Calu3 (cell line): ENCODE results near the gene ERMN. TPM values are rescaled to one million over a fixed set of nuclear protein-coding genes. Genes with fewer than 3 reads are reported as not detected.

Experiments used
- BruUV-seq: library from RNA; stranded (reverse); fragments of 400-500 nt; replicated peaks from 2 replicates; lab custom pipeline; 2021; lab: Mats Ljungman, UMichigan
- CTCF ChIA-PET: fragments of 300-600 bp; sonication (Branson Sonifier 250); formaldehyde crosslinking; loops from one replicate; lab custom pipeline; 2022; ENCODE audit warnings: antibody characterized with exemption; lab: Charles Lee
- DNase-seq: peaks from one replicate; pipeline ENCODE4 v3.0.0; 2022
- H3K27ac Mint-ChIP-seq: one replicate; pipeline ENCODE4 v1.8.0; 2022; ENCODE audit warnings: mixed read lengths; ENCODE audit not compliant: unreplicated experiment
- H3K27me3 Mint-ChIP-seq: one replicate; pipeline ENCODE4 v1.8.0; 2022; ENCODE audit warnings: mixed read lengths; ENCODE audit not compliant: unreplicated experiment
- H3K36me3 Mint-ChIP-seq: one replicate; pipeline ENCODE4 v1.8.0; 2022; ENCODE audit warnings: mild to moderate bottlenecking, moderate library complexity, mixed read lengths; ENCODE audit not compliant: insufficient read depth, unreplicated experiment
- H3K4me1 Mint-ChIP-seq: one replicate; pipeline ENCODE4 v1.8.0; 2022; ENCODE audit warnings: mild to moderate bottlenecking, low read depth, mixed read lengths; ENCODE audit not compliant: unreplicated experiment
- H3K4me3 Mint-ChIP-seq: one replicate; pipeline ENCODE4 v1.8.0; 2022; ENCODE audit warnings: mild to moderate bottlenecking, low read depth, moderate library complexity, mixed read lengths; ENCODE audit not compliant: unreplicated experiment
- H3K9me3 Mint-ChIP-seq: one replicate; pipeline ENCODE4 v1.8.0; 2022; ENCODE audit warnings: low read depth, mixed read lengths; ENCODE audit not compliant: unreplicated experiment
- CTCF ChIP-seq: fragments of 200-600 bp; IDR thresholded peaks from one replicate; pipeline ENCODE4 v1.8.0; 2022; ENCODE audit warnings: antibody characterized with exemption; ENCODE audit not compliant: unreplicated experiment
- intact Hi-C: fragments of 100-400 bp; cut with micrococcal nuclease; formaldehyde crosslinking; loops from one replicate; pipeline ENCODE4 v1.10.0; 2022; ENCODE audit not compliant: unreplicated experiment
- total RNA-seq: library from RNA; stranded (reverse); gene quantifications from 2 replicates; pipeline ENCODE4 v1.2.3, GENCODE V29; 2022

The ERMN gene
- total RNA-seq, 1 experiment from 2014 or later: not detected

GRCh38 chr2:157364257-157364974 is 38.8 kb upstream of the ERMN start:
- H3K27ac Mint-ChIP-seq: no peak overlapping the region
- H3K9me3 Mint-ChIP-seq: peaks cover 6% of the 10 kb centered on the region
- no peak for TF ChIP-seq CTCF
- no peaks in the 10 kb centered on the region for H3K4me1 Mint-ChIP-seq
- H3K27me3 Mint-ChIP-seq: no peaks in the 10 kb centered on the region
- intact Hi-C loops: no loop called here
- BruUV-seq: no TSS peak
- no peak overlapping the region for H3K4me3 Mint-ChIP-seq
- CTCF ChIA-PET: no interaction called here
- DNase-seq: no peak
- no peaks in the 10 kb centered on the region for H3K36me3 Mint-ChIP-seq

- peaks cover 6% of the 10 kb centered on the region for H3K9me3 Mint-ChIP-seq
- intact Hi-C loops: no loop called here
These were observed 38.0 kb upstream of the ERMN start for GRCh38 chr2:157363612-157364101.

GRCh38 chr2:157362627-157363026 is 37.0 kb upstream of the ERMN start:
- no peaks in the 10 kb centered on the region for H3K36me3 Mint-ChIP-seq
- H3K27me3 Mint-ChIP-seq: no peaks in the 10 kb centered on the region
- intact Hi-C loops: no loop called here
- DNase-seq: no peak
- CTCF ChIA-PET: no interaction called here
- H3K4me1 Mint-ChIP-seq: no peaks in the 10 kb centered on the region
- no peak overlapping the region for H3K4me3 Mint-ChIP-seq
- H3K9me3 Mint-ChIP-seq: peaks cover 6% of the 10 kb centered on the region
- no peak for TF ChIP-seq CTCF
- no peak overlapping the region for H3K27ac Mint-ChIP-seq
- no TSS peak for BruUV-seq

More at GRCh38 chr2:157363612-157364101, 38.0 kb upstream of the ERMN start:
- no peaks in the 10 kb centered on the region for H3K4me1 Mint-ChIP-seq
- no peak overlapping the region for H3K4me3 Mint-ChIP-seq
- H3K27me3 Mint-ChIP-seq: no peaks in the 10 kb centered on the region
- DNase-seq: no peak
- no TSS peak for BruUV-seq
- no peaks in the 10 kb centered on the region for H3K36me3 Mint-ChIP-seq
- no peak overlapping the region for H3K27ac Mint-ChIP-seq
- CTCF ChIA-PET: no interaction called here
- no peak for TF ChIP-seq CTCF

- Mint-ChIP-seq H3K27ac (no peak overlapping the region), H3K36me3 (no peaks in the 10 kb centered on the region)
- CTCF ChIA-PET: no interaction called here
These were observed 35.9 kb upstream of the ERMN start for GRCh38 chr2:157361526-157361925.

More at GRCh38 chr2:157361526-157361925, 35.9 kb upstream of the ERMN start:
- peaks cover 2% of the 10 kb centered on the region for H3K27me3 Mint-ChIP-seq
- peaks cover 6% of the 10 kb centered on the region for H3K9me3 Mint-ChIP-seq
- no peak overlapping the region for H3K4me3 Mint-ChIP-seq
- no peak for DNase-seq
- no peak for TF ChIP-seq CTCF
- intact Hi-C loops: no loop called here
- H3K4me1 Mint-ChIP-seq: no peaks in the 10 kb centered on the region
- BruUV-seq: no TSS peak
